ENCODE results near the gene ISG20L2. TPM values are rescaled to one million over a fixed set of nuclear protein-coding genes. Genes with fewer than 3 reads are reported as not detected.

The ISG20L2 gene
- total and polyA plus RNA-seq, 2 donors (not counting 3 experiments of a cell fraction or from before 2014, with no cell fraction given): 33.2 to 35.3 TPM

DNA sequence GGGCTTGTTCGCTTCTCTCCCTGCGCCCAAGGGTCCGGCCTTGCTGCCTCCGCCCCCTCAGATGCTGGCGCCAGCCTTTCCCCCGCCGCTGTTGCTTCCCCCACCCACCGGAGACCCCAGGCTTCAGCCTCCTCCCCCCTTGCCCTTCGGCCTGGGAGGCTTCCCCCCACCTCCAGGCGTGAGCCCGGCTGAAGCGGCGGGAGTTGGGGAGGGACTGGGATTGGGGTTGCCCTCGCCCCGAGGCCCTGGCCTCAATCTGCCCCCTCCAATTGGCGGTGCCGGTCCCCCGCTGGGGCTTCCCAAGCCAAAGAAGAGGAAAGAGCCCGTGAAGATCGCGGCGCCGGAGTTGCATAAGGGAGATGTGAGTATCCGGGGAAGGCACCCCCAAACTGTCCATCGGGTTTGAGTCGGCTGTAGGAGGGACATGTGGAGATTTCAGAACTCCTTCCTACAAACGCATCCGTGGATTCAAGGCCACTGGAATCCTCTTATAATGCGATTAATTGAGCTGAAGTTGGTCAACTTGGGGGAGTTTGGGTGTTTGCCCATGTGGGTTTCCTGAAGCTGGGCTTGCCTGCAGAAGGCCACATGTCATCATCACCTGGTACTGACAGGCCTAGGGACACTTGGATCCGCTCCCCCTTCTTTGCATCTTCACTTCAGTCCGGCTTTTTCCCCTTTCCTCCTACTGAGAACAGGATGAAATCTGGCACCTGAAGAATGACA is 39.5 kb upstream of the ISG20L2 start:
- Histone ChIP-seq H3K36me3 (ENCODE audit: control insufficient read depth in 2 of 2, extremely low read depth in 1 of 2, insufficient read depth in 2 of 2, low read length in 2 of 2) (peaks cover 6 to 7% of the 10 kb centered on the region in 2 experiments), H3K4me2 (ENCODE audit: insufficient read depth, low read length) (peak overlapping the region; percentile 76), H3K9me1 (replicated peaks; ENCODE audit: control insufficient read depth, extremely low read depth, insufficient read depth, low read length) (no peaks in the 10 kb centered on the region), H3K27me3 (ENCODE audit: control insufficient read depth in 2 of 2, insufficient read depth in 2 of 2, low read length in 2 of 2) (no peaks in the 10 kb centered on the region), H4K20me1 (replicated peaks; ENCODE audit: control insufficient read depth, extremely low read depth, insufficient read depth, low read length) (peaks cover 7% of the 10 kb centered on the region), H3K4me1 (ENCODE audit: control insufficient read depth, extremely low read depth, insufficient read depth, low read length) (peaks cover 18% of the 10 kb centered on the region), H2AFZ (ENCODE audit: low read depth, low read length) (no peak overlapping the region), H3K79me2 (ENCODE audit: control insufficient read depth, insufficient read depth, low read length) (peaks cover 53% of the 10 kb centered on the region), H3K27ac (ENCODE audit: insufficient read depth, low read depth, low read length) (peak overlapping the region; percentile 80), H3K4me3 (replicated peaks in 1 of 3; ENCODE audit: insufficient read depth in 1 of 3, low read depth in 1 of 3, low read length in 3 of 3) (peak overlapping the region; percentile 65 to 91 (median 68)), H3K9ac (replicated peaks; ENCODE audit: extremely low read depth, insufficient read depth, low read length) (peak overlapping the region; percentile 93), H3K9me3 (replicated peaks; ENCODE audit: control insufficient read depth, insufficient read depth, low read length) (no peaks in the 10 kb centered on the region)
- POLR2A ChIA-PET: interaction anchor here (1.4 to 3.2 kb wide), 3 partner anchors 17 to 40 kb away, joined by 7 to 27 read pairs (median 14); partner anchors contain the start of genes HDGF, ISG20L2, METTL25B and MRPL24
- dilution Hi-C loops (cut with MboI; ENCODE audit: extremely low pct_ligation_motif_present, low sequenced_read_pairs) (no loop called here), intact Hi-C loops (cut with micrococcal nuclease) (loop anchor here (1.0 kb wide), 5 partner anchors 17 to 92 kb away; partner anchors contain the start of genes HDGF, ISG20L2, METTL25B and MRPL24)
- TF ChIP-seq POLR2AphosphoS5 (IDR thresholded peaks at IDR 0.05; ENCODE audit: insufficient read depth, low read depth, low read length): no peak
- TF ChIP-seq MYC (IDR thresholded peaks at IDR 0.05; ENCODE audit: low read depth, low read length): no peak
- TF ChIP-seq GATA2 (IDR thresholded peaks at IDR 0.05; ENCODE audit: insufficient read depth, insufficient read length, low read depth, low read length): no peak
- no peak for TF ChIP-seq EZH2 (IDR thresholded peaks at IDR 0.05; ENCODE audit: borderline replicate concordance, low read depth, low read length, severe bottlenecking)
- TF ChIP-seq, protein P1, sequence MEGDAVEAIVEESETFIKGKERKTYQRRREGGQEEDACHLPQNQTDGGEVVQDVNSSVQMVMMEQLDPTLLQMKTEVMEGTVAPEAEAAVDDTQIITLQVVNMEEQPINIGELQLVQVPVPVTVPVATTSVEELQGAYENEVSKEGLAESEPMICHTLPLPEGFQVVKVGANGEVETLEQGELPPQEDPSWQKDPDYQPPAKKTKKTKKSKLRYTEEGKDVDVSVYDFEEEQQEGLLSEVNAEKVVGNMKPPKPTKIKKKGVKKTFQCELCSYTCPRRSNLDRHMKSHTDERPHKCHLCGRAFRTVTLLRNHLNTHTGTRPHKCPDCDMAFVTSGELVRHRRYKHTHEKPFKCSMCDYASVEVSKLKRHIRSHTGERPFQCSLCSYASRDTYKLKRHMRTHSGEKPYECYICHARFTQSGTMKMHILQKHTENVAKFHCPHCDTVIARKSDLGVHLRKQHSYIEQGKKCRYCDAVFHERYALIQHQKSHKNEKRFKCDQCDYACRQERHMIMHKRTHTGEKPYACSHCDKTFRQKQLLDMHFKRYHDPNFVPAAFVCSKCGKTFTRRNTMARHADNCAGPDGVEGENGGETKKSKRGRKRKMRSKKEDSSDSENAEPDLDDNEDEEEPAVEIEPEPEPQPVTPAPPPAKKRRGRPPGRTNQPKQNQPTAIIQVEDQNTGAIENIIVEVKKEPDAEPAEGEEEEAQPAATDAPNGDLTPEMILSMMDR (IDR thresholded peaks at IDR 0.05; ENCODE audit: extremely low read depth in 1 of 2, insufficient read depth in 1 of 2, low read depth in 1 of 2, low read length in 2 of 2): no peak
- TF ChIP-seq FOS (IDR thresholded peaks at IDR 0.05; ENCODE audit: borderline replicate concordance, insufficient read depth, low read length): no peak
- TF ChIP-seq JUN (IDR thresholded peaks at IDR 0.05; ENCODE audit: borderline replicate concordance, insufficient read depth, insufficient read length, low read depth): no peak
- no peak for TF ChIP-seq POLR2A (IDR thresholded peaks at IDR 0.05; ENCODE audit: low read depth, low read length)
- TF ChIP-seq MAX (IDR thresholded peaks at IDR 0.05; ENCODE audit: insufficient read depth, insufficient read length): no peak
- FAIRE-seq: peak; percentile 35
- DNase-seq (ENCODE audit: low read depth, low spot score): peak; percentile 42
- BruUV-seq (replicated peaks): no TSS peak
- CTCF ChIA-PET: interaction anchor here (0.7 to 4.2 kb wide), 8 partner anchors 9 to 78 kb away, joined by 3 to 52 read pairs (median 12); partner anchors contain the start of genes HDGF, ISG20L2, METTL25B and MRPL24

Data from endothelial cell of umbilical vein (primary cell).